ENCODE results near the gene MYCBP. TPM values are rescaled to one million over a fixed set of nuclear protein-coding genes. Genes with fewer than 3 reads are reported as not detected.

Gene MYCBP, protein sequence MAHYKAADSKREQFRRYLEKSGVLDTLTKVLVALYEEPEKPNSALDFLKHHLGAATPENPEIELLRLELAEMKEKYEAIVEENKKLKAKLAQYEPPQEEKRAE
- total RNA-seq = 3.5 and 8.3 TPM in 2 replicates

DNA sequence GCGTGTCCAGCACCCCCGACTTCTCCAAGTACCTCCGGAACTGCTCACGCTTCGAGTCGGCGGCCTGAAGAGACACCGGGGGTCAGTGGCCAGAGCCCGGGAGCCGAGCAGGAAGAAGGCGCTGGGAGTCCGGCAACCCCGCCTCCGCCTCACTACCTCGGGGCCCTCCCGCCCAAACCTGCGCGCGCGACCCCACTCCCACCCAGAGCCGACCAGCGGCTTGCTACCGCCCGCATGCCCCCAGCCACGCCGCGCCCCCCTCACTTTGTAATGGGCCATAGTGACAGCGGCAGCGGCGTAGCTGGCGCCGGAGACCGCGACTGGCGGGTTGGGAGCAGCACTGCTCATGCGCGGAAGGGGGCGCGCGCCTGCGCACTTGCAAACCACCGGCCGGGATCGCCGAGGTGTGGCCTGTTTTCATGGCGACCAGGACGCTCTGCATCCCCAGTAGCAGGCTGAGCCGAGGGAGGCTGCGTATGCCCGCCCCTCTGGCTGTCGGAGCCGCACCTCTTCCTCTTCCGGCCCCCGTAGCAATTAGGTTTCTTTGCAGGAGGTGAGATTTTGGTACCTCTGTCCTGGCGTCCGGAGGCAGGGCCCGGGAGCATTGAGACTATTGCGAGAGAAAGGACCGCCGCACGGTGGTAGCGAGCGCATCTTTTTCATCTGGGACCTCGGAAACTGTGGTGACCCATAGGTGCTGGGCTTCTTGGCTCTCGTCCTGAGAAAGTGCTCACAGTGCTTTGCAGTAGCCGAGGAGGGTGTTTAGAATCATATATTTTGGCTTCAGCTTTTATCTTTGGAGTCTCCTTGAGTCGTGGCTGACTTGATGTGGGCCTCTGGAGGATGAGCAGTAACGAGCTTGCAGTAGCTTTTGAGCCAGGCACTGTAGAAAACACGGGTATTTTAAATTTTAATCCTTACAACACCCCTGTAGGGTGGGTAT, at the start of gene MYCBP:
Gene MYCBP, minus strand, starts transcription at position 322 of the 943 bp plus-strand sequence. Its CDS starts 43 bp downstream, at position 279.

DNA sequence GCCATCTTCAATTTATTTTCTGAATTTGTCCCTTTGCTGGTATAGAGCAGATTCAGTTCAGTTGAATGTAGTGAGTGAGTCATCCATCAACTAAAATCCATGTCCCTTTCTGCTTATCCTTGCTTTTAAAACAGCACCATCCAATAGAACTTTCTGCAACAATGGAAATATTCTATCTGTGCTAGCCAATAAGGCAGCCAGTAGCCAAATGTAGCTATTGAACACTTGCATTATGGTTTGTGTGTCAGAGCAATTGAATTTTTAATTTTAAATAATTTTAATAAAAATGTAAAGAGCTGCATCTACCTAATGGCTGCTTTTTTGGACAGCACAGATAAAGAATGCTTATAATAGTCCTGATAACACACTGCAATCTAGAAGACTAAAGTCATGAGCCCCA, 8.3 kb upstream of the MYCBP start, which contains the start of gene GJA9:
Gene GJA9, minus strand, starts transcription at position 101 of the 400 bp plus-strand sequence. CDS start 5,489 bp downstream, outside the sequence.

DNA sequence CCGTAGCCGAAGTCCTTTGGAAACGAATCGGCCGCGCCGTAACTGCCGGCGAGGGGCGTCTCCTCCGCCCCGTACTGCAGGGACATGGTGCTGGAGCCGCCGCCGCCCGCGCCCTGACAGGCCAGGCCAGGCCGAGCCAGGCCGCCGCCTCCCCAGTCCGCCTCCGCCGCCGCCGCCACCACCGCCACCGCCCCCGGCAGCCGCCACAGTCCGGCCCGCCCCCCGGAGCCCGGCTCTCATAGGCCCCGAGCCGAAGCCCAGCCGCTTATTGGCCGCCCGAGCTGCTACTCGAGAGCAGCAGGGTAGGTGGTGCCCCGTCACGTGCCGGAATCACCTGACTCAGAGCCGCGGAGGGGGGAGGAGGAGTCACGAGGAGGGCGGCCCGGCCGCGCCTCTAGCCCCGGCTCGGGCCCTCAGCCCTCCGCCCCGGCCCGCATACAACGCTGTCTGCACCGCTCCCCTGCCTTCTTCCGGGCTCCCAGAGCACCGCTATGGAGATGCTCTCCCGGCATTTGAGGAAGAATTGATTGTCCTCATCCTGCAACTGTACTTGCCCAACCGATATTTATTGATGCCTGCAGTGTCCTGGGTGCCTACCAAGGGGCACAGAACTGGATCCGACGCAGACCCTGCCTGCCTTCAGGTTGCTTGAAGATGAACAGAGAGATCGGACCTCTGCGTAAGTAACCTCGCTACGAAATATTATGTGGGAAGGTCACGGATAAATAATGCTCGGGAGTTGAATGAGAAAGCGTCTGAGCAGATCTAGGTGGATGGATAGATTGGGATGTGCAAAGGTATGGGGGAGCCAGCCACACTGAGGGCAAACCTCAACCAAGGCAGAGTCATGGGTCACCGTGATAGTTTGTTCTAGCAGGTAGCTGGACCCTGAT, 13.3 kb downstream of the MYCBP start, which contains the start of gene RRAGC:
Gene RRAGC, minus strand, starts transcription at position 212 of the 893 bp plus-strand sequence. Its CDS starts 126 bp downstream, at position 86.

Other genes with a start within 250 kb of the MYCBP start
- 30.6 and 48.1 TPM in 2 replicates for gene RRAGC, start 13.6 kb downstream of the MYCBP start, total RNA-seq
- under 0.01 TPM in 1 of 2 replicates, not detected in the other for gene GJA9, start 8.2 kb upstream of the MYCBP start, total RNA-seq
- gene RHBDL2, start 68.5 kb upstream of the MYCBP start, total RNA-seq = 0.73 and 0.83 TPM in 2 replicates
- 25.6 and 52.6 TPM in 2 replicates for gene AKIRIN1, start 117.9 kb upstream of the MYCBP start, total RNA-seq
- 293 and 570 TPM in 2 replicates for gene NDUFS5, start 153.0 kb upstream of the MYCBP start, total RNA-seq